C4-2B (cell line): ENCODE measurements around the gene RIN3.

Experiments
- ZFX ChIP-seq: fragments of 450-650 bp; IDR thresholded peaks from 2 replicates; pipeline ENCODE4 v1.6.1; 2017
- TF ChIP-seq, protein P1 (sequence below): fragments of 450-650 bp; conservative IDR thresholded peaks from 2 replicates; pipeline ENCODE4 v1.5.1; 2017; ENCODE audit warnings: mild to moderate bottlenecking

DNA sequence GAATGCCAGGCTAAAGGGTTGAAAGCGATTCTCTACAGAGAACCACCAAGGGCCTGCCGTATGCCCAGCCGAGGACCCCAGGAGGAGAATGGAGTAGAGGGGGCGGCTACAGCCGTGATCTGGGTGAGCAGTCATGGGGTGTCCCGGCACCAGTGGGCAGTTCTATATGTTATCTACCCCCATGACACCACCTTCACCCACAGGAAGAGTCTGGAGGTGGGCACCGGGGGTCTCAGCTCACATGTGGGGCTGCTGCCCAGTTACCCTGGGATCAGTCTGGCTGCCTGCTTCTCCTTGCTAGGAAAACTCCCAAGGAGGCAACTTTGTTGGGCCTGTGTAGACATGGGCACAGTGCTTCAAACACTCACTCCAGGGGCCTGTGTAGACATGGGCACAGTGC lies 135.5 kb downstream of the RIN3 start:
- TF ChIP-seq, protein P1, sequence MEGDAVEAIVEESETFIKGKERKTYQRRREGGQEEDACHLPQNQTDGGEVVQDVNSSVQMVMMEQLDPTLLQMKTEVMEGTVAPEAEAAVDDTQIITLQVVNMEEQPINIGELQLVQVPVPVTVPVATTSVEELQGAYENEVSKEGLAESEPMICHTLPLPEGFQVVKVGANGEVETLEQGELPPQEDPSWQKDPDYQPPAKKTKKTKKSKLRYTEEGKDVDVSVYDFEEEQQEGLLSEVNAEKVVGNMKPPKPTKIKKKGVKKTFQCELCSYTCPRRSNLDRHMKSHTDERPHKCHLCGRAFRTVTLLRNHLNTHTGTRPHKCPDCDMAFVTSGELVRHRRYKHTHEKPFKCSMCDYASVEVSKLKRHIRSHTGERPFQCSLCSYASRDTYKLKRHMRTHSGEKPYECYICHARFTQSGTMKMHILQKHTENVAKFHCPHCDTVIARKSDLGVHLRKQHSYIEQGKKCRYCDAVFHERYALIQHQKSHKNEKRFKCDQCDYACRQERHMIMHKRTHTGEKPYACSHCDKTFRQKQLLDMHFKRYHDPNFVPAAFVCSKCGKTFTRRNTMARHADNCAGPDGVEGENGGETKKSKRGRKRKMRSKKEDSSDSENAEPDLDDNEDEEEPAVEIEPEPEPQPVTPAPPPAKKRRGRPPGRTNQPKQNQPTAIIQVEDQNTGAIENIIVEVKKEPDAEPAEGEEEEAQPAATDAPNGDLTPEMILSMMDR, result no peak
- no peak for TF ChIP-seq ZFX
